Activated T-helper 1 cell treated with Interleukin-2 at 50 U/mL for 16 hours (primary cell): ENCODE measurements around the gene DCAF8L2.
"Not testable (repeated sequence)": the region's sequence is repeated elsewhere in the genome, so short reads cannot be mapped to it uniquely, and the experiment has no call there.

ENCODE experiments used
- DNase-seq: peaks from one replicate; pipeline ENCODE4 v3.0.0-alpha.2; 2020; ENCODE audit warnings: low read depth

The DCAF8L2 gene

DNA sequence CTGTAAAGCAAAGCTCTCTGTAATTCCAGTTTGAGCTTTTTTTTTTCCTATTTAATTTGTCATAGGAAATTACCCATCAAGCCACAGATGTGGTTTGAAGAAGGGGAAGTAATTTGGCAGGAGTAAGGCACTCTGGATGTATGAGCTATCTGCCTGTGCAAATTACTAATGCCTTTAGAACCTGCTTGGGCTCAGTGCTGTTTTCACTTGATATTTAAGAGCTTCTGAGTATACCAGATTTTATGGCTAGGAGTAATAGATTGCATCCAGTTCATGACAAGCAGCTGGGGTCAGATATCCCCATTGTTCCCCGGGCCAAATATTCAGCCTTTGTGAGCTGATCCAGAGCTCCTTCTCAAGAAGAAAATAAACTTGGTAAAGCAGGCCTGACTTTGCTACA is 89.1 kb downstream of the DCAF8L2 start:
- DNase-seq, result no peak

- no peak for DNase-seq
These were observed 90.6 kb downstream of the DCAF8L2 start for GRCh38 chrX:27680726-27681125.

- not testable (repeated sequence) for DNase-seq
These were observed 93.5 kb downstream of the DCAF8L2 start for GRCh38 chrX:27683566-27684208.

DNA sequence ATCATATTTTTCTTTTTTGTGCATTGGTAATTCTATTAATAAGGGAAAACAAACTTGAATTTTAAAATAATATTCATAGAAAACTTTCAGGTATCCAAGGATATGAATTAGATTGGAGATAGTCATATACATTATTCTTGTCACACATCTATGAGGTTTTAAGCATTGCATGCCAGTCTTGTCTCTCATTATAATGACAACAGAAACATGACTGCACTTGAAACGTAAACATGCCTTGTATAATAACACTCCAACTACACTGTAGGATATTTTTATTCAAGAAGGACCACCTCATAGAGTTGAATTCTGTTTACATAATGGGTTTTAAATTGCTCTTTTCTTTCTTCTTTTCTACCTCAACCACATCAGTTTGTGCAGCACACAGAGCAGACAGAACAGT is 104.5 kb downstream of the DCAF8L2 start:
- no peak for DNase-seq

DNA sequence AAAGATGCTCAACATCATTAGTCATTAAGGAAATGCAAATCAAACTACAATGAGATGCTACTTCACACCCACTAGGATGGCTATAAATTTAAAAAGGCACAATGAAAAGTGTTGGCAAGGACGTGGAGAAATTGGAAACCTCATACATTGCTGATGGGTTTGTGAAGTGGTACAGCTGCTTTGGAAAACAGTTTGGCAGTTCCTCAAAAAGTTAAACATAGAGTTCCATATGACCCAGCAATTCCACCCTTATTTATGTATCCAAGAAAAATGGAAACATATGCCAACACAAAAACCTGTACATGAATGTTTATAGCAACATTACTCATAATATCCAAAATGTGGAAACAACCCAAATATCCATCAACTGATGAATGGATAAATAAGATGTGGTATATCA is 116.4 kb downstream of the DCAF8L2 start:
- DNase-seq, result no peak

- DNase-seq, result no peak
These were observed 125.5 kb downstream of the DCAF8L2 start for GRCh38 chrX:27715610-27716009.

GRCh38 chrX:27728291-27728690 is 138.1 kb downstream of the DCAF8L2 start:
- no peak for DNase-seq

GRCh38 chrX:27731962-27732361 is 141.8 kb downstream of the DCAF8L2 start:
- DNase-seq, result no peak

DNA sequence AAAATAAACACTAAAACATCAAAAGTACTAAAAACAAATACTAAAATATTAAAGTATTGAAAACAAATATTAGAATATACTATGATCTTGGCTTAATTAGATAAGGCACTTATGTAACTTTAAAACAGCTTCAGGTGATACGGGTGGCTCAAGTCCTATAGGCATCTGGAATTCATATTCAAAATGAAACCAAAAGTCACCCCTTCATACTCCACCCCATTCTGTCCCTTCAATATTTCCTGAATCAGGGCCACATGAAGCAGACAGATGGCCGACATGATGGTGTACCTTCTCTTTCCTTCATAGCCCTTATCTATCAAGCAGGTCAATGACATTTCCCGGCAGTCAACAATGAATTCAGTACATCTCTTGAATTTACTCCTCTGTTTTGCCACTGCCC is 145.8 kb downstream of the DCAF8L2 start:
- DNase-seq, result no peak

DNA sequence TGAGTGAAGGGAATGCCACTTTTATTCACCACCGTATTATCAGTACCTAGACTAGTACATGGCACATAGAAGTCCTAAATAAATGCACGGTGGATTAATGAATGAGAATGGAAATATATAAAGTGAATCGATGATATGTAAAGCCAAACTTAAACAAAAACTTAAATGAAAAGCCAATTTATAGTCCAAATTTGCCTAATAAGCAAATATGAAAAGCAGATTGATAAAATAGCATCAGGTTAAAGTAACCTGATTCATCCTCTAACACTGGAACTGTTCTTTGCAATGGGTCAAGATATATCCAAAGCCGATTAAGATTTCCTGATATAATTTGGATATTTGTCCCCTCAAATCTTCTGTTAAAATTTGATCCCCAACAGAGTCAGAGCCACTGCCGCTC is 150.8 kb downstream of the DCAF8L2 start:
- no peak for DNase-seq

DNA sequence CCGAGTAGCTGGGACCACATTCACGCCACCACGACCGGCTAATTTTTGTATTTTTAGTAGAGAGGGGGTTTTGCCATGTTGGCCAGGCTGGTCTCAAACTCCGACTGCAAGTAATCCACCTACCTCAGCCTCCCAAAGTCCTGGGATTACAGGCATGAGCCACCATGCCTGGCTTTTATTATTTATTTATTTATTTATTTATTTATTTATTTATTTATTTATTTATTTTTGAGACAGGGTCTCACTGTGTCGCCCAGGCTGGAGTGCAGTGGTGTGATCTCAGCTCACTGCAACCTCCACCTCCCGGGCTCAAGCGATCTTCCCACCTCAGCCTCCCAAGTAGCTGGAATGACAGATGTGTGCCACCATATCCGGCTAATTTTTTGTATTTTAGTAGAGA is 153.4 kb downstream of the DCAF8L2 start:
- DNase-seq, result not testable (repeated sequence)

- no peak for DNase-seq
These were observed 156.4 kb downstream of the DCAF8L2 start for GRCh38 chrX:27746516-27746915.

DNA sequence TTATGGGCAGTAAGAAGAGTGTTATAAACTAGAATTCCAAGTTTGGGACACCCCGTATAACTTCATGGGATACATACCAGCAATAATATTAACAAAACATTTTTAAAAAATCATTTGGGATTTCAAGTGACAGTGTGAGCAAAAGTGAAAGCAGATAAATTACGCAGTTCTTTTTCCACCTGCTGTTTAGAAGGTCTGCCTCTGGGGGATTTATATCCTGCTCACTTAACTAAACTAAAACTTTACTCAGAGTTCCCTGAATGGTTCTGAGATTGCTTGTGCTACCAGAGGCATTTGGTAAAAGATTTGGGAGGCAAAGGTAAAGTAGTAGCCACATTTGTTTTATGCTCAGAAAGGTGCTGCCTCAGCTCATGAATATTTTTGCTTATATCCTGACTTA is 160.2 kb downstream of the DCAF8L2 start:
- not testable (repeated sequence) for DNase-seq

DNA sequence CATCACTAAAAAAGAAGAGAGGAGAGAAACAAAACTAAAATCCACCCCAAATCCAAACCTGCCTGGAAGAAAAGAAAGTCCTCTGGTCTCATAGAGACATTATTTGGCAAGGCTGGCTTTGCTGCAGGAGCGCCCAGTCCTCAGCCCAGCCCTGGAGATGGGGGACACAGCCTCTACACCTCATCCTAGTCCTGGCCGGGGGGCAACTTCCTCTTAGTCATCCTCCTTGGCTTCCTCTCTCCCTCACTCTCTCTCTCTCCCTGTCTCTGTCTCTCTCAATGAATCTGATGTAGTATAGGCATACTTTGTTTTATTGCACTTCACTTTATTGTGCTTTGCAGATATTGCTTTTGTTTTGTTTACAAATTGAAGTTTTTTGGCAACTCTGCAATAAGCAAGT is 161.8 kb downstream of the DCAF8L2 start:
- DNase-seq, result no peak

- DNase-seq, result no peak
These were observed 175.6 kb downstream of the DCAF8L2 start for GRCh38 chrX:27765718-27766117.

- no peak for DNase-seq
These were observed 177.2 kb downstream of the DCAF8L2 start for GRCh38 chrX:27767387-27767786.

- DNase-seq, result no peak
These were observed 185.8 kb downstream of the DCAF8L2 start for GRCh38 chrX:27775984-27776383.

- no peak for DNase-seq
These were observed 206.6 kb downstream of the DCAF8L2 start for GRCh38 chrX:27796640-27797257.

DNA sequence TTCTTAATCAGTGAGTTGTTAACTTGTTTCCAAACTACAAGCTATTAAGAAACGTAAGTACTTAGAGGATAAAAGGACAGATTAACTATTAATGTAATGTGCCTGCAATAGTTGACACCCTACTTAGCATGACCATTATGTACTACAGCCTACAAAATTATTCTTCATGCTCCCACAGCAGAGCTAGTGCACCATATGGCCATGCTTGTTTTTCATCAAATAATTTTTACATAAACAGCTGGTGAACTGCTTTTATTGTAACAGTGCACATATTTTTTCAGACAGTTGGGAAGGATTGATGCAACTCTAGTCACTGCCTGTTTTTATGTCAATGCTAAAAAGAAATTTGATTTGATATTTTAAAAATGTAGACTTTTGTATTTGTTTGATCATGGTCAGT is 207.4 kb downstream of the DCAF8L2 start:
- no peak for DNase-seq
